NT2/D1 (cell line): ENCODE measurements around the gene TBCD.
"Not testable (repeated sequence)": the region's sequence is repeated elsewhere in the genome, so short reads cannot be mapped to it uniquely, and the experiment has no call there.

Experiments
- DNase-seq: peaks from one replicate; pipeline ENCODE4 v3.0.0-alpha.2; 2011; ENCODE audit warnings: low read depth, low spot score
- H3K27me3 ChIP-seq: 2 replicates; pipeline ENCODE4 v1.6.0; 2011; ENCODE audit warnings: mild to moderate bottlenecking; ENCODE audit not compliant: insufficient read length, insufficient read depth
- H3K36me3 ChIP-seq: 2 replicates; pipeline ENCODE4 v1.6.1; 2011; ENCODE audit warnings: mild to moderate bottlenecking, low read length, mixed read lengths; ENCODE audit not compliant: insufficient read depth, insufficient read length
- H3K4me1 ChIP-seq: 2 replicates; pipeline ENCODE4 v1.5.1; 2011; ENCODE audit not compliant: insufficient read depth, insufficient read length
- H3K4me3 ChIP-seq: 2 replicates; pipeline ENCODE4 v1.5.1; 2011; ENCODE audit warnings: low read depth; ENCODE audit not compliant: insufficient read length
- H3K9ac ChIP-seq: 2 replicates; pipeline ENCODE4 v1.6.0; 2011; ENCODE audit warnings: low read depth; ENCODE audit not compliant: insufficient read length
- H3K9me3 ChIP-seq: 2 replicates; pipeline ENCODE4 v1.5.1; 2011; ENCODE audit warnings: mild to moderate bottlenecking, low read length; ENCODE audit not compliant: insufficient read depth
- SUZ12 ChIP-seq: IDR thresholded peaks from 2 replicates; pipeline ENCODE4 v1.6.1; 2011; ENCODE audit not compliant: insufficient read length, insufficient read depth; ENCODE audit errors: extremely low read depth
- YY1 ChIP-seq: IDR thresholded peaks from 2 replicates; pipeline ENCODE4 v1.6.1; 2011; ENCODE audit not compliant: insufficient read length, insufficient read depth
- ZNF274 ChIP-seq: IDR thresholded peaks from 2 replicates; pipeline ENCODE4 v1.6.1; 2011; ENCODE audit warnings: mild to moderate bottlenecking, low read depth, low read length

The TBCD gene

DNA sequence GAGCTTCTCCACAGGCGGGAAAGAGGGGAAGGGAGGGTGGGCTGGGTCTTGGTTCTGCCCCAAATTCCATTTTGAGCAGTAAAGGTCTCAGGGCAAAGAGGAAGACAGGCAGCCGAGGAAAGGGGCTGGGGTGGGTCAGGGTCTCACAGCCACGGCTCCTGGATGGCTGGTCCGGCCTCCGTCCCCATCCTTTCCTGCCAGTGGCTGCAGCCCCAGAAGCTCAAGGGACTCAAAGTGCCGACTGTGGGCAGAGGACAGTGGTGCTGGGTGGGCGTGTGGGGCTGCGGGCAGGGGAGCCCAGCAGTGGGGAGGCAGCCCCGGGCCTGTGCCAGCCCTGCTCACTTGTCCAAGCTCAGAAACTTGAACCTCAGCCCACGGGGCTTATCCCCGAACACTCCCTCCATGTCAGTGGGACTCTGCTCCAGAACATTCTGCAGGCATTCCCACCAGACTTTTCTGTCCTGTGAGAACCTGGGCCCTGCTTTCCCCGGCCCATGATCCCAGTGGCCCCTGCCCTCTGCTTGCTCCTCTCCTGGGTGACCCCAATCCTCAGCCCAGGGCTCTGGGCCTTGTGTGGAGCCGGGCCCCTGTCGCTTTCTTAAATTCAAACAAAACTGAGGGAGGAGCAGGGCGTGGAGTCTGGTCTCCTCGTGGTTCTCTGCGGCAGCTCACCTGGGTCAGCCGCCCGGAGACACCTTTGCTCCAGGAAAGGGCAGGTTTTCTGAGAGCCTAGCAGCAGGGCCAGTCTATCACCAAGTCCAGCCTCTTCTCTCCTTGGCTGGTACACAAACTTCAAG lies 209.7 kb downstream of the TBCD start:
- TF ChIP-seq ZNF274: no peak
- TF ChIP-seq YY1: no peak
- no peak for TF ChIP-seq SUZ12
- no peaks in the 10 kb centered on the region for H3K27me3 ChIP-seq
- peaks cover 3% of the 10 kb centered on the region; the same call in 1 of the 2 replicates for H3K9me3 ChIP-seq
- no peak for DNase-seq
- peaks cover 14% of the 10 kb centered on the region for H3K36me3 ChIP-seq
- peaks cover 3% of the 10 kb centered on the region for H3K4me1 ChIP-seq
- H3K4me3 ChIP-seq: no peak overlapping the region
- H3K9ac ChIP-seq: no peak overlapping the region

DNA sequence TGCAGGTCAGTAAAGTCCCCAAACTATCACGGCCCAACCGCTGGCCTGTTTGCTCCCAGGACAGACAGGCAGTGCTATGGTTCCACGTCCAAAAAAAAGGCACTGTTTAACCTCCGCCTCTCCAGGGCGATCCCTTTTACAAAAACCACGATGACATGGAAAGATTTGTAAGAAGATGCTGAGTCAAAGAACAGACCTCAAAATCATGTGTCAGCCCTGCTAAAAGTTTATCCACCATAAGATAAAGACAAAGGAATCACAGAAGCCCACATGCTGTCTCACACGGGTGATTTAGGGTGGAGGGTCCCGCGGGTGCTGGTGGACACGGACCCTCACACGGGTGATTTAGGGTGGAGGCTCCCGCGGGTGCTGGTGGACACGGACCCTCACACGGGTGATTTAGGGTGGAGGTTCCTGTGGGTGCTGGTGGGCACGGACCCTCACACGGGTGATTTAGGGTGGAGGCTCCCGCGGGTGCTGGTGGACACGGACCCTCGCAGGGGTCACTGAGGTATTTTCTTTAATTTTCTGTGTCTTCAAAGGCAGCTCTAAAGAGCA lies 210.4 kb downstream of the TBCD start:
- no peaks in the 10 kb centered on the region for H3K27me3 ChIP-seq
- no peak overlapping the region for H3K4me3 ChIP-seq
- H3K4me1 ChIP-seq: peaks cover 3% of the 10 kb centered on the region
- TF ChIP-seq ZNF274: no peak
- no peak for TF ChIP-seq YY1
- TF ChIP-seq SUZ12: no peak
- DNase-seq: no peak
- H3K9ac ChIP-seq: no peak overlapping the region
- H3K9me3 ChIP-seq: no peaks in the 10 kb centered on the region; the same call in 1 of the 2 replicates
- H3K36me3 ChIP-seq: peaks cover 11% of the 10 kb centered on the region

- DNase-seq: no peak
- no peak overlapping the region for H3K4me3 ChIP-seq
Observed at GRCh38 chr17:82963104-82963950, 211.5 kb downstream of the TBCD start.

GRCh38 chr17:82964451-82964850 lies 212.6 kb downstream of the TBCD start:
- not testable (repeated sequence) for H3K36me3 ChIP-seq, H3K9ac ChIP-seq, H3K9me3 ChIP-seq, H3K4me3 ChIP-seq, H3K4me1 ChIP-seq, H3K27me3 ChIP-seq, DNase-seq

More at GRCh38 chr17:82963104-82963950, 211.5 kb downstream of the TBCD start:
- no peaks in the 10 kb centered on the region; the same call in 1 of the 2 replicates for H3K9me3 ChIP-seq
- H3K36me3 ChIP-seq: peaks cover 11% of the 10 kb centered on the region
- H3K27me3 ChIP-seq: no peaks in the 10 kb centered on the region
- H3K9ac ChIP-seq: no peak overlapping the region
- H3K4me1 ChIP-seq: no peaks in the 10 kb centered on the region
- no peak for TF ChIP-seq YY1
- TF ChIP-seq SUZ12: no peak

- no peak overlapping the region for H3K9ac ChIP-seq
- no peak for TF ChIP-seq ZNF274
- TF ChIP-seq YY1: no peak
- TF ChIP-seq SUZ12: no peak
- H3K27me3 ChIP-seq: no peaks in the 10 kb centered on the region
- no peak overlapping the region for H3K4me3 ChIP-seq
- H3K9me3 ChIP-seq: no peaks in the 10 kb centered on the region; the same call in 1 of the 2 replicates
- H3K36me3 ChIP-seq: peaks cover 6% of the 10 kb centered on the region
- no peak for DNase-seq
- no peaks in the 10 kb centered on the region for H3K4me1 ChIP-seq
Observed at GRCh38 chr17:82964851-82965341, 213.0 kb downstream of the TBCD start.

GRCh38 chr17:82965371-82965770 lies 213.5 kb downstream of the TBCD start:
- TF ChIP-seq SUZ12: no peak
- Histone ChIP-seq H3K9me3 (no peaks in the 10 kb centered on the region; the same call in 1 of the 2 replicates), H3K9ac (no peak overlapping the region), H3K27me3 (no peaks in the 10 kb centered on the region), H3K4me1 (no peaks in the 10 kb centered on the region), H3K36me3 (peaks cover 6% of the 10 kb centered on the region), H3K4me3 (no peak overlapping the region)
- DNase-seq: no peak

- TF ChIP-seq SUZ12 (no peak), YY1 (no peak), ZNF274 (no peak)
- Histone ChIP-seq H3K4me1 (no peaks in the 10 kb centered on the region), H3K27me3 (no peaks in the 10 kb centered on the region)
Observed at GRCh38 chr17:82966415-82966814, 214.6 kb downstream of the TBCD start.

More at GRCh38 chr17:82966415-82966814, 214.6 kb downstream of the TBCD start:
- Histone ChIP-seq H3K9me3 (no peaks in the 10 kb centered on the region; the same call in 1 of the 2 replicates), H3K4me3 (no peak overlapping the region), H3K9ac (no peak overlapping the region), H3K36me3 (peaks cover 4% of the 10 kb centered on the region)
- no peak for DNase-seq
